ENCODE measurements around the gene LRRC3C.

Gene LRRC3C

DNA sequence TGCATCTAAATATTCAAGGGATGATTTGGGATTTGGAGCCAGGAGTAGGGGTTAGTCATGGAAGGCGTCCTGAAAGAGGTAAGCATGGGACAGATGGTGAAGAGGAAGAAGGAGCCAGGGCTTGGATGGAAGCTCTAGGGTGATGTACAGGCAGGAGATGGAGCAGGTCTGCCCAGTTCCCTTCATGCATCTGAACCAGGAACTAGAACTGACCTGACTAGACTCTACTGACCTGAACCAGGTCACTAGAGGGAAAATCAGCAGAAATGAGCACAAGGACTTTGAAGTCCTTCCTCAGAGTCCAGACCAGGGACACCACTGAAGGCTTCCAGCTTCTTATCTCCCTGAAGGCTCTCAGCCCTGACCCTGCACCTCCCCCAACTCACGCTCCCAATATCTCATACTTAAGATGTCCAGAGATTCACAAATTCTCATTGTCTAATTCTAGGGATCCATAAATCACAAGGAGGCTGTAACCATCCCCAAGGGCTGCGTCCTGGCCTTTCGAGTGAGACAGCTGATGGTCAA lies 43.6 kb downstream of the LRRC3C start:
- TF ChIP-seq GATA2 (IDR thresholded peaks at IDR 0.05; ENCODE audit: low read depth, low read length) = no peak
- TF ChIP-seq GATA3 (IDR thresholded peaks at IDR 0.05; ENCODE audit: low read depth, low read length) = no peak

DNA sequence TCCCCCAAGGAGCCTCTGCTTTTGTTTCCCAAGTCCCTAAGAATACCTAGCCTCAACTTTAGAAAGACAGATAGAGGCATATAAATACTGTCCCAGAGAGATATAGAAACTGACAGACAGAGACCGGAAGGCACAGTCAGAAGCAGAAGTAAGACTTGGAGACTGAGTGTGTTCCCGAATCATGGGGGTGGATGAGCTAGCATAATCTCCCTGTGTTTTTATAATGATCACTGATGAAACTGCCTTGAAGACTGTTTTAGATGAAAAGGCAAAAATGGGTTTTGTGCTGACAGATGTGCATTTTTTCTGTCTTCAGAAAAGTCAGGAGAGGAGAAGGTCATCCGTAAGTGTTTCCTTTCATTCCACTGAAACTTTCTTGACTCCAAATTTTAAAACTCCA lies 44.7 kb downstream of the LRRC3C start:
- TF ChIP-seq GATA2 (IDR thresholded peaks at IDR 0.05; ENCODE audit: low read depth, low read length) (no peak), GATA3 (IDR thresholded peaks at IDR 0.05; ENCODE audit: low read depth, low read length) (no peak)

DNA sequence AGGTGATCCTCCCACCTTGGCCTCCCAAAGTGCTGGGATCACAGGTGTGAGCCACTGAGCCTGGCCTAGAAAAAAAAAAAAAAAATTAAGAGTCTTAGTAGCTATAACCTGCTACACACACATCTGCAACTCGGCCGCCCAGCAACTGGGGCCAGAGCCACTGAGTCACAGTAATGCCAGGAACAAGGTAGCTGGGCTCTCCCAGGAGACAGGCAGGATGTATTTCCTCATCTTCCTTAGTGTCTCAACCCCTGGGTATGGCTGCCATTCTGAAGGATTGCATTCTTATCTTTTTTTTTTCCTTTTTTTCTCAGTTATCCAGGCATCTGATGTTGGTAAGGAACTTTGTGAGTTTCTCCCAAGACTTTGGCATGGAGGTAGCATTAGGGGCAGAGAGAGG lies 46.0 kb downstream of the LRRC3C start:
- no peak for TF ChIP-seq GATA2 (IDR thresholded peaks at IDR 0.05; ENCODE audit: low read depth, low read length)
- TF ChIP-seq GATA3 (IDR thresholded peaks at IDR 0.05; ENCODE audit: low read depth, low read length) = no peak

DNA sequence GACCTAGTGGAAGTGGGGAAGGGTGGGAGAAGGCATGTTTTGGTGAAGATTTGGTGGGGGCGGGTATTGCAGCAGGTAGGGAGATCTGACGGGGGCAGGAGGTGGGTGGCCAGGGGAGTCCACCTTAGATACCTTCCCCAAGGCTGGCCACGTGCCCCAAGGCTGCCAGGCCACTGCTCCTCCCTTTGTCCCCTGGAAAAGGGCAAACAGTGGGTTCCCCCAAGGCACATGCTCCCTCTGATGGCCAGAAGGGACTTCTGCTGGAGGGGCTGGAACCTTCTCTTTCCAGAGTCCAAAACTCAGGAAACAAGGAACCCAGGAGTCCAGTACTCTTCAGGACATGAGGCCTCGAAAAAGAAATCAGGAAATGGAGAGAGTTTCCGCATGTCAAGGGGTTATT lies 46.9 kb downstream of the LRRC3C start:
- TF ChIP-seq GATA2 (IDR thresholded peaks at IDR 0.05; ENCODE audit: low read depth, low read length) (no peak), GATA3 (IDR thresholded peaks at IDR 0.05; ENCODE audit: low read depth, low read length) (no peak)

DNA sequence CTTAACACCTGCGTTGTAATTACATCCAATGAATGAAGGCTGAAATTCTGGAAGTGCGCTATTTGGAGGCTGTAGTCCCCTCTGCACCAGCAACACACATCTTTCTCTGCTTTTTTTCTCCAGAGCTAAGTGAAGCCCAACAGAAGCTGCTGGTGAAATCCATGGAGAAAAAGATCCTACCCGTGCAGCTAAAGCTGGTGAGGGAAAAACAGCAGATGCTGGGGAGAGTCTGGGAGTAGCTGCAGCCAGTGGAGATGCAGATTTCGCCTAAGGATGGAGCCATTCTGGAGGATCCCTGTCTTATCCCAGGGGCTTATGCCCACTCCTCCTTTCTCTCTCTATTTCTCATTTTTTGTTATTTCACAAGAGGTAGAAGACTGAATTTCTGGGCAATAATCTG lies 48.3 kb downstream of the LRRC3C start:
- TF ChIP-seq GATA2 (IDR thresholded peaks at IDR 0.05; ENCODE audit: low read depth, low read length) (no peak), GATA3 (IDR thresholded peaks at IDR 0.05; ENCODE audit: low read depth, low read length) (no peak)

DNA sequence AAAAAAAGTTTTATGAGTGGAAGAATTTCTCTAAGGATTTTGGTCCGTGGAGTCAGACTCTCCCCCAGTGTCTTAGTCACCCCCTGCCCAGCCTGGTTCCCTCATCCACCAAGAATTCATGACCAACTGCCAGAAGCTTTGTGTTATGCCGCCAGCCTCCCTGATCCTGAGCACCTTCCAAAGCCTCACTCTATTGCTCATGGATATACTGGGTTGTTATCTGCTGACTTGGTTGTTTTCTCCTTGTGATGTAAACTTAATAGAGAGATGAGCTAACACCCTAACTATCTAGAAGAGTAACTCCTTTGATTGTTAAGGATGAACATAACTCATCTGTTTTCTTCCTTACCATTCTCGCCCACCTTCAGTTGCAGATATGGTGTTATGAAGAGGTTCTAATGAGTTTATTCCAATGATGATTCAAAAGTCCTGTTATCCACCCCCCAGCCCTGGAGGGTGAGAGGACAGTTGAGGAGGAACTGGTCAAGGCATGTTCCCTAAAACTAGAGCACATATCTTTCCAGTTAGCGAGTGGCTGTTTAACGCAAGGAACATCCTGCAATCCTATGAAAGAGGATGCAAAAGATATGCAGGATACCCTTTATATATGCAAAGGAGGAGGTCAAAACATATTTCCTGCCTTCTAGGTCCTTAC lies 51.6 kb downstream of the LRRC3C start:
- TF ChIP-seq GATA3 (IDR thresholded peaks at IDR 0.05; ENCODE audit: low read depth, low read length) (no peak), GATA2 (IDR thresholded peaks at IDR 0.05; ENCODE audit: low read depth, low read length) (no peak)

DNA sequence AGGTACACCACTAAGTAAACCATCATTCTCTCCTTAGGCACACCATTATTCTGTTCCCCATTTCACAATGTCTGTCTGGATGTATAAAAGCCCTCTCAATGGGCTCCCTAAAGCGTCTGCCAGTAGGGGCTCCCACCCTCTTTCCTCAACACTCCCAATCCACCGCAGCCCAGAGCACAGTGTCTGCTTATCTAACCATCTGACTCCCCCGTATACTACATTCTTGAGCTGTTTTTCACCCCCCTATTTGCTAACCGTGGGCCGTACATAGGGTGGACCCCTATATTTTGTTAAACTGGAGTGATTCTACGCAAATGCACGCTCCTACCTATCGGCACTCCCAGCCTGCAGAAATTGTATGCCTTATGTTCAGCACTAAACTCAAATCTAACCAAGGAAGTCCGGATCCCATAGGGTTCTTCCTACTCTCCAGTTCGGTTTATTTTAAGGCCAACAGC lies 52.4 kb downstream of the LRRC3C start:
- TF ChIP-seq GATA2 (IDR thresholded peaks at IDR 0.05; ENCODE audit: low read depth, low read length) = peak; percentile 57
- TF ChIP-seq GATA3 (IDR thresholded peaks at IDR 0.05; ENCODE audit: low read depth, low read length) = no peak

DNA sequence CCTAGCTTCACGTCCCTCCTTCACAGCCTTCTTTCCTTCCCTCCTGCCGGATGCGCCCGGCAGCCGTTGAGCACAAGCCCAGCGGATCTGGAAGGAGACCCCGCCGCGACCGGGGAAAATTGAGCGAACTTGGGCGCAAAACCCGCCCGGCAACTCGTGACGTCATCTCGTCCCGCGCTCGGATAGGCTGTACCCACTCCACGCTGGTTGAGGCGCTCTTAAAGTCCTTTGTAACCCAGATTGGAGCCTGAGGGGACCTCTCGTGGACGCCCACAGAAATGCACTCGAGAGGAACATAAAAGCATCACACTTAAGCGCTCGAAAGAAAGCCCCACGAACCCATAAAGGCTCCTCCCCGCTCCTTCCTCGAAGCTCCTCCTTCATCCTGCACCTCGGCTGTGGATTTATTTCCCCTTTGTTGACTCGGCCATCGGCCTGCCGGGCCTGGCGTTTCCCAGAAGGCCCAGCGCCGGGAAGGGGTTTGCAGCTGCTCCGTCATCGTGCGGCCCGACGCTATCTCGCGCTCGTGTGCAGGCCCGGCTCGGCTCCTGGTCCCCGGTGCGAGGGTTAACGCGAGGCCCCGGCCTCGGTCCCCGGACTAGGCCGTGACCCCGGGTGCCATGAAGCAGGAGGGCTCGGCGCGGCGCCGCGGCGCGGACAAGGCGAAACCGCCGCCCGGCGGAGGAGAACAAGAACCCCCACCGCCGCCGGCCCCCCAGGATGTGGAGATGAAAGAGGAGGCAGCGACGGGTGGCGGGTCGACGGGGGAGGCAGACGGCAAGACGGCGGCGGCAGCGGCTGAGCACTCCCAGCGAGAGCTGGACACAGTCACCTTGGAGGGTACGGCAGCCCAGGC lies 53.0 kb downstream of the LRRC3C start, which contains the start of gene PSMD3:
Gene PSMD3, plus strand, starts transcription at position 457 of the 856 bp plus-strand sequence. Its CDS starts 164 bp downstream, at position 621.
- TF ChIP-seq GATA3 (IDR thresholded peaks at IDR 0.05; ENCODE audit: low read depth, low read length) = no peak
- TF ChIP-seq GATA2 (IDR thresholded peaks at IDR 0.05; ENCODE audit: low read depth, low read length) = 0 out of 2 replicates have a peak, but pooled peaks have one; percentile 38

DNA sequence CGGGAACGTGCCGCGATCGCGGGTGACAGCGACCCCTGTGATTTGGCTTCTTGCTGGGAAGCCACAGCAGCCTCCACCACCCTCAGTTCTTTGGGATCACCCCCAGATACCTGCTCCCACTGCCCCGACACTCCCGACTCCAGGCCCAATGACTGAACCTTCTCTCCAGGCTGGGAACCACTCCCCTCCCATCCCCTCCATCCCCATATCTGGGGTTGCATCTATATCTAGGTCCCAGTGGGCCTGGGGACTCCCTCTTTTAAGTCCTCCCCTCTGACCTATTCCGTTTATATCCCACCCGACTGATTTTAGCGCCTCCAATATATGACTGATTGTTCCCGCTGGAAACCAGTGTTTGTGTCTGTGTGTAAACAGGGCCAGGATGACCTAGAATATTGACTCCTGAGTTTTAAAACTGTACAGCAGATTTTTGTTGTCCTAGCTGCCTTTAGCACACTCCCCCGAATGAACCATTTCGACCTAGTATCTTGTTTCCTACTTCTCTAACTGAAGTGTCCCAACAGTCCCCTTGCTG lies 53.7 kb downstream of the LRRC3C start:
- TF ChIP-seq GATA3 (IDR thresholded peaks at IDR 0.05; ENCODE audit: low read depth, low read length) (no peak), GATA2 (IDR thresholded peaks at IDR 0.05; ENCODE audit: low read depth, low read length) (no peak)

DNA sequence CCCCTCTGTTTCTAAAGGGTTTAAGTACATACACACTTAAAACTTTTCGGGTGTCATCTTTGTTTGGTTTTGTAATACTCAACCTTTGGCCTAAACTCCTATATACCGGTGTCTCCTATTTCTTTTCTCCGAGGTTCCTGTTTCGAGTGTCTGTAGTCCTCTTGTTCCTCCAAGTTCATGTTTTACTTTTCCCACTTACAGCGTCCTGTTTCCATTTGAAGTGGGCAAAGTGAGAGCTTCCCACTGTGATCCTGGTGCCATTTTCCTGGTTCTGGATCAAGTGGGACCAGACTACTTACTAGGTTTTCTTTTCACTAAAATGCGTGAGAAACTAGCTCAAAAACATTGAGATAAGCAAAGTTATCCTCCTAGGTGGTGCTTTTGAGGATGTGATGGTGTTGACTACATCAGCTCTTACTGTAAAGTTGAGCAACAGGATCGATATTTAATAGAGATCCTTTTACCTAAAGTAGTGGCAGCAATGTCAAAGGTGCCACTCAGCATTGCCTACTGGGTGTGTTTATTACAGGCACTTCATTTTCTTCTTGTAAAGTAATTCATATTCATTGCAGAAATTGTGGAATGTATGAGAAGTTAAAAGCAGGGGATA lies 54.3 kb downstream of the LRRC3C start:
- TF ChIP-seq GATA3 (IDR thresholded peaks at IDR 0.05; ENCODE audit: low read depth, low read length) = no peak
- TF ChIP-seq GATA2 (IDR thresholded peaks at IDR 0.05; ENCODE audit: low read depth, low read length) = no peak

DNA sequence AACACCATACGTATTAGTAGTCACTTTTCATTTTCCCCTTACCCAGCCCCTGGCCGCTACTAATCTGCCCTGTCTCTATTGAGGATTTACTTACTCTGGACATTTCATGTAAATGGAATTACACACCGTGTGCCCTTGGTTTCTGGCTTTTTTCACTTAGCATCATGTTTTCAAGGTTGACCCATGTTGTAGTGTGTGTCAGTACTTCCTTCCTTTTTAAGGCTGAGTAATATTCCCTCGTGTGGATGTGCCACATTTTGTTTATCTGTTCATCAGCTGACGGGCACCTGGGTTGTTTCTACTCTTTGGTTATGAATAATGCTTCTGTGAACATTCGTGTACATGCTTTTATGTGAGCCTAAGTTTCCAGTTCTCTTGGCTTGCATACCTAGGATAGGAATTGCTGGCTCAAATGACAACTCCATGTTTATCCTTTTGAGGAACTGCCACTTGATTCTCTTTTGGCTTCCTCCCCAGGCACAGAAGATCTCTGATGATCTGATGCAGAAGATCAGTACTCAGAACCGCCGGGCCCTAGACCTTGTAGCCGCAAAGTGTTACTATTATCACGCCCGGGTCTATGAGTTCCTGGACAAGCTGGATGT lies 60.8 kb downstream of the LRRC3C start:
- TF ChIP-seq GATA3 (IDR thresholded peaks at IDR 0.05; ENCODE audit: low read depth, low read length) = no peak
- no peak for TF ChIP-seq GATA2 (IDR thresholded peaks at IDR 0.05; ENCODE audit: low read depth, low read length)

DNA sequence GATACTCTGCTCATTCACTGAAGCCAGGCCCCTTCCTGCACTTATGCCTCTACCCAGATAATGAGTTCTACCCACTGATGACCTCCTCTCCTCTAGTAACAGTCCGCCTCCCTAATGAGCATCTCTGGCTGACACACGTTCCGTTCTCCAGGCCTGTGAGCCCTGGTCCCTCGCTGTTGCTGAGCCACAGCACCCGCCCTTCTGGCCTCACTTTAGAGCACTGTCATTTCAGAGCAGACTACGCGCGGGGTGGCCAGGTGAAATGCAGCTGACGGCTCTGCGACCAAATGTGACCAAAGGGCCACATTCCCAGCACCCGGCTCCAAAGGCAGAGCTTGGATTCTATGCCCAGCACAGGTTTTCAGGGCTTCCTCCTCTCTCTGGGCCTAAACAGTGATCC lies 66.9 kb downstream of the LRRC3C start:
- TF ChIP-seq GATA3 (IDR thresholded peaks at IDR 0.05; ENCODE audit: low read depth, low read length) (no peak), GATA2 (IDR thresholded peaks at IDR 0.05; ENCODE audit: low read depth, low read length) (no peak)
